PC-9 (cell line): ENCODE measurements around the gene NFAM1. TPM values are rescaled to one million over a fixed set of nuclear protein-coding genes. Genes with fewer than 3 reads are reported as not detected.
A peak's percentile ranks its signal among the peaks of the same experiment; 100 is the strongest.

Experiments used
- BruUV-seq: library from RNA; stranded (reverse); fragments of 400-500 nt; replicated peaks from 2 replicates; lab custom pipeline; 2021; lab: Mats Ljungman, UMichigan
- CTCF ChIA-PET: fragments of 300-600 bp; sonication (Branson Sonifier 250); formaldehyde crosslinking; loops from one replicate; lab custom pipeline; 2022; ENCODE audit warnings: antibody characterized with exemption; lab: Charles Lee
- POLR2A ChIA-PET: fragments of 300-600 bp; sonication (Branson Sonifier 250); formaldehyde crosslinking; loops from one replicate; lab custom pipeline; 2022; ENCODE audit warnings: antibody characterized with exemption; ENCODE audit not compliant: unreplicated experiment; lab: Charles Lee
- DNase-seq, 2 experiments: peaks; one replicate each; pipeline versions ENCODE4 v3.0.0 to v3.0.0-alpha.2; 2015 to 2022; ENCODE audit warnings: mixed read lengths in 1 of 2
- H2AFZ ChIP-seq: fragments of 200-600 bp; sonication (generic); 2 replicates; pipeline ENCODE4 v1.8.1; 2017; ENCODE audit warnings: antibody characterized with exemption
- H3F3A ChIP-seq: fragments of 200-600 bp; sonication (generic); 2 replicates; pipeline ENCODE4 v1.8.1; 2017; ENCODE audit warnings: antibody characterized with exemption, mild to moderate bottlenecking, low read depth; ENCODE audit not compliant: insufficient read depth
- H3K27ac ChIP-seq: fragments of 200-600 bp; sonication (generic); 2 replicates; pipeline ENCODE4 v1.6.1; 2016; ENCODE audit warnings: mixed run types
- H3K27me3 ChIP-seq: fragments of 200-600 bp; sonication (generic); 2 replicates; pipeline ENCODE4 v1.6.1; 2016; ENCODE audit warnings: low read depth, mixed run types; ENCODE audit not compliant: insufficient read depth
- H3K36me3 ChIP-seq: fragments of 200-600 bp; sonication (generic); 2 replicates; pipeline ENCODE4 v1.6.1; 2016; ENCODE audit warnings: low read depth, mixed run types
- H3K4me1 ChIP-seq: fragments of 200-600 bp; sonication (generic); replicated peaks from 2 replicates; pipeline ENCODE4 v1.6.1; 2016; ENCODE audit warnings: mixed run types; ENCODE audit not compliant: insufficient read depth
- H3K4me2 ChIP-seq: fragments of 200-600 bp; sonication (generic); 2 replicates; pipeline ENCODE4 v1.6.1; 2017; ENCODE audit warnings: mixed run types
- H3K4me3 ChIP-seq: fragments of 200-600 bp; sonication (generic); 2 replicates; pipeline ENCODE4 v1.6.1; 2016; ENCODE audit warnings: mixed run types
- H3K79me2 ChIP-seq: fragments of 200-600 bp; sonication (generic); 2 replicates; pipeline ENCODE4 v1.6.1; 2017; ENCODE audit warnings: low read depth, mixed run types
- H3K9me2 ChIP-seq: fragments of 200-600 bp; sonication (generic); 2 replicates; pipeline ENCODE4 v1.8.1; 2017; ENCODE audit warnings: mild to moderate bottlenecking; ENCODE audit not compliant: insufficient read depth
- H3K9me3 ChIP-seq: fragments of 200-600 bp; sonication (generic); 2 replicates; pipeline ENCODE4 v1.8.1; 2016; ENCODE audit warnings: low read depth; ENCODE audit not compliant: insufficient read depth
- H4K20me1 ChIP-seq: fragments of 200-600 bp; sonication (generic); 2 replicates; pipeline ENCODE4 v1.8.1; 2017; ENCODE audit not compliant: insufficient read depth
- CTCF ChIP-seq: fragments of 200-600 bp; sonication (generic); conservative IDR thresholded peaks from 2 replicates; pipeline ENCODE4 v1.6.1; 2017; ENCODE audit warnings: mixed run types, antibody characterized with exemption, mild to moderate bottlenecking, moderate library complexity
- EZH2 ChIP-seq: fragments of 200-600 bp; sonication (generic); IDR thresholded peaks from 2 replicates; pipeline ENCODE4 v1.8.0; 2017; ENCODE audit warnings: antibody characterized with exemption, low read depth
- intact Hi-C: fragments of 100-400 bp; cut with micrococcal nuclease; formaldehyde crosslinking; loops from one replicate; pipeline ENCODE4 v1.10.0; 2022; ENCODE audit not compliant: unreplicated experiment
- total RNA-seq: library from RNA; stranded (reverse); gene quantifications from 2 replicates; pipeline ENCODE4 v1.2.3, GENCODE V29; 2021

NFAM1 gene
- total RNA-seq, 1 experiment from 2014 or later = not detected

GRCh38 chr22:42367980-42368378, 64.2 kb downstream of the NFAM1 start:
- no peak for TF ChIP-seq CTCF
- peaks cover 13% of the 10 kb centered on the region for H3K4me1 ChIP-seq
- intact Hi-C loops = no loop called here
- H3K9me3 ChIP-seq = no peaks in the 10 kb centered on the region
- H3K9me2 ChIP-seq = no peaks in the 10 kb centered on the region
- no peaks in the 10 kb centered on the region for H4K20me1 ChIP-seq
- H3K4me2 ChIP-seq = peak overlapping the region; percentile 93
- H3K79me2 ChIP-seq = no peaks in the 10 kb centered on the region
- DNase-seq = no peak
- H2AFZ ChIP-seq = peak overlapping the region; percentile 92; the same call in 1 of the 2 replicates
- ChIA-PET CTCF (no interaction called here), POLR2A (no interaction called here)
- peaks cover 3% of the 10 kb centered on the region; the same call in 1 of the 2 replicates for H3F3A ChIP-seq
- peak overlapping the region; percentile 63; the same call in 1 of the 2 replicates for H3K4me3 ChIP-seq
- H3K36me3 ChIP-seq = no peaks in the 10 kb centered on the region
- no peak overlapping the region for H3K27ac ChIP-seq
- no TSS peak for BruUV-seq
- H3K27me3 ChIP-seq = peaks cover 13% of the 10 kb centered on the region

GRCh38 chr22:42366806-42367581, 65.2 kb downstream of the NFAM1 start:
- H3K4me2 ChIP-seq = no peak overlapping the region
- intact Hi-C loops = no loop called here
- no TSS peak for BruUV-seq
- H3K27me3 ChIP-seq = peaks cover 13% of the 10 kb centered on the region
- no peaks in the 10 kb centered on the region for H4K20me1 ChIP-seq
- no peak for TF ChIP-seq CTCF
- TF ChIP-seq EZH2 = no peak
- H3K36me3 ChIP-seq = no peaks in the 10 kb centered on the region
- H3K4me1 ChIP-seq = peaks cover 13% of the 10 kb centered on the region
- H3K79me2 ChIP-seq = no peaks in the 10 kb centered on the region
- DNase-seq = no peak
- no peaks in the 10 kb centered on the region for H3K9me2 ChIP-seq
- H3K4me3 ChIP-seq = no peak overlapping the region
- peaks cover 3% of the 10 kb centered on the region; the same call in 1 of the 2 replicates for H3F3A ChIP-seq
- H2AFZ ChIP-seq = no peak overlapping the region
- CTCF ChIA-PET = no interaction called here
- no peak overlapping the region for H3K27ac ChIP-seq
- H3K9me3 ChIP-seq = no peaks in the 10 kb centered on the region
- POLR2A ChIA-PET = no interaction called here

GRCh38 chr22:42365942-42366695, 66.1 kb downstream of the NFAM1 start:
- H3K9me2 ChIP-seq = no peaks in the 10 kb centered on the region
- BruUV-seq = no TSS peak
- H3K79me2 ChIP-seq = no peaks in the 10 kb centered on the region
- H3K27ac ChIP-seq = no peak overlapping the region
- ChIA-PET POLR2A (no interaction called here), CTCF (no interaction called here)
- peaks cover 3% of the 10 kb centered on the region; the same call in 1 of the 2 replicates for H3F3A ChIP-seq
- no peak overlapping the region for H2AFZ ChIP-seq
- H3K9me3 ChIP-seq = no peaks in the 10 kb centered on the region
- no peaks in the 10 kb centered on the region for H4K20me1 ChIP-seq
- peaks cover 13% of the 10 kb centered on the region for H3K4me1 ChIP-seq
- H3K4me2 ChIP-seq = no peak overlapping the region
- peaks cover 13% of the 10 kb centered on the region for H3K27me3 ChIP-seq
- no peak for TF ChIP-seq EZH2
- TF ChIP-seq CTCF = no peak
- intact Hi-C loops = no loop called here
- no peak for DNase-seq
- H3K4me3 ChIP-seq = no peak overlapping the region
- H3K36me3 ChIP-seq = no peaks in the 10 kb centered on the region
